Measurements from ENCODE around the gene NTNG2. TPM values are rescaled to one million over a fixed set of nuclear protein-coding genes. Genes with fewer than 3 reads are reported as not detected.
A peak's percentile ranks its signal among the peaks of the same experiment; 100 is the strongest.

NTNG2 gene
- total and polyA plus RNA-seq, 2 of the 13 experiments (the other 11 are each of a cell fraction or from before 2014, with no cell fraction given): 0.02 to 0.36 TPM

- TF ChIP-seq GABPA (IDR thresholded peaks at IDR 0.05; ENCODE audit: low read depth, low read length) (no peak), GABPA (CRISPR knock-in tag; IDR thresholded peaks at IDR 0.05; ENCODE audit: low read depth) (peak; percentile 62), GATAD1 (CRISPR knock-in tag; IDR thresholded peaks at IDR 0.05) (no peak), ZMYM3 (CRISPR knock-in tag; IDR thresholded peaks at IDR 0.05) (no peak), TIGD3 (CRISPR knock-in tag; IDR thresholded peaks at IDR 0.05; ENCODE audit: borderline replicate concordance) (no peak), SMAD1 (CRISPR knock-in tag; IDR thresholded peaks at IDR 0.05; ENCODE audit: borderline replicate concordance, low read depth) (no peak), PTBP1 (IDR thresholded peaks at IDR 0.05; ENCODE audit: low read depth, low read length, poor library complexity, severe bottlenecking) (no peak), MLLT10 (CRISPR knock-in tag; IDR thresholded peaks at IDR 0.05) (no peak), ATF1 (CRISPR knock-in tag; IDR thresholded peaks at IDR 0.05) (no peak)
Measured at GRCh38 chr9:132243156-132244074, 81.6 kb downstream of the NTNG2 start (continued).

- POLR2A ChIA-PET: no interaction called here
- CTCF ChIA-PET (ENCODE audit: low intra/inter-chr PET ratio, low total read pairs): no interaction called here
- no peak overlapping the region for H3K27ac ChIP-seq (ENCODE audit: extremely low read length, insufficient read depth, low read length)
- no peak overlapping the region for H2AFZ ChIP-seq (ENCODE audit: low read length)
- FAIRE-seq (no peak), ATAC-seq (no peak), DNase-seq (ENCODE audit: low spot score) (no peak)
- no peak overlapping the region for H3K9ac ChIP-seq (ENCODE audit: insufficient read depth, low read depth, low read length)
- H3K27me3 ChIP-seq (ENCODE audit: control insufficient read depth in 1 of 2, insufficient read depth in 2 of 2, low read length in 2 of 2): peaks cover 14 to 58% of the 10 kb centered on the region in 2 experiments; a peak in 4 of 5 replicates
- in situ Hi-C loops (cut with HindIII; ENCODE audit: extremely low pct_ligation_motif_present, low pct_unique_long_range_greater_than_20kb) (loop anchor here (25.0 kb wide), 1 partner anchor 658 kb away; no protein-coding TSS in a partner anchor), intact Hi-C loops (cut with micrococcal nuclease; ENCODE audit: unreplicated experiment) (loop anchor here (5.0 kb wide), 1 partner anchor 483 kb away; no protein-coding TSS in a partner anchor)
- H3K9me3 ChIP-seq (ENCODE audit: low read length): no peaks in the 10 kb centered on the region
- no peaks in the 10 kb centered on the region for H4K20me1 ChIP-seq (ENCODE audit: insufficient read depth, low read length)
- H3K36me3 ChIP-seq (replicated peaks in 1 of 2; ENCODE audit: control insufficient read depth in 1 of 2, insufficient read depth in 2 of 2, low read length in 2 of 2): no peaks in the 10 kb centered on the region
- no TSS peak for BruUV-seq (replicated peaks)
- H3K4me2 ChIP-seq (ENCODE audit: low read depth, low read length): no peak overlapping the region
- H3K4me1 ChIP-seq (ENCODE audit: insufficient read depth, low read length): peaks cover 16% of the 10 kb centered on the region
- no peak overlapping the region for H3K4me3 ChIP-seq (replicated peaks in 1 of 3; ENCODE audit: insufficient read depth in 1 of 3, low read depth in 2 of 3, low read length in 3 of 3)
- H3K79me2 ChIP-seq (ENCODE audit: insufficient read depth, low read length): no peaks in the 10 kb centered on the region
- WGBS (ENCODE audit: low lambda C conversion rate): 9% methylated on average over 10 of the region's 19 CpGs
- TF ChIP-seq GPBP1L1 (CRISPR knock-in tag; IDR thresholded peaks at IDR 0.05) (no peak), MZF1 (CRISPR knock-in tag; IDR thresholded peaks at IDR 0.05; ENCODE audit: borderline replicate concordance) (no peak), KLF12 (CRISPR knock-in tag; IDR thresholded peaks at IDR 0.05; ENCODE audit: borderline replicate concordance) (no peak), EP300 (IDR thresholded peaks at IDR 0.05; ENCODE audit: low read depth in 2 of 2, low read length in 2 of 2) (no peak), EP300 (CRISPR knock-in tag; IDR thresholded peaks at IDR 0.05; ENCODE audit: borderline replicate concordance) (no peak), ATRX (CRISPR knock-in tag; IDR thresholded peaks at IDR 0.05; ENCODE audit: borderline replicate concordance) (no peak), THAP8 (CRISPR knock-in tag; IDR thresholded peaks at IDR 0.05; ENCODE audit: borderline replicate concordance) (no peak), ZNF556 (CRISPR knock-in tag; IDR thresholded peaks at IDR 0.05; ENCODE audit: borderline replicate concordance) (no peak), PCBP2 (optimal IDR thresholded peaks at IDR 0.05; ENCODE audit: low read depth, low read length, poor library complexity, severe bottlenecking) (no peak)
Measured at GRCh38 chr9:132244582-132245455, 83.0 kb downstream of the NTNG2 start.

All from HepG2 (cell line).